Naive thymus-derived CD4-positive, alpha-beta T cell (primary cell): ENCODE measurements around the gene KLHDC2. TPM values are rescaled to one million over a fixed set of nuclear protein-coding genes. Genes with fewer than 3 reads are reported as not detected.

ENCODE experiments used
- ATAC-seq: fragments of 150-1000 bp; cut with Tn5 transposase; 2 replicates; pipeline ENCODE4 v1.10.0; 2021; ENCODE audit warnings: mild to moderate bottlenecking, moderate library complexity
- CTCF ChIA-PET: fragments of 350-600 bp; sonication (Branson Sonifier 250); formaldehyde crosslinking; loops from one replicate; lab custom pipeline; 2021; ENCODE audit warnings: antibody characterized with exemption; lab: Charles Lee
- POLR2A ChIA-PET: fragments of 350-600 bp; sonication (Branson Sonifier 250); formaldehyde crosslinking; loops from one replicate; lab custom pipeline; 2021; ENCODE audit warnings: antibody characterized with exemption, inconsistent platforms; lab: Charles Lee
- DNase-seq, 9 donors: peaks; one replicate each; pipeline versions ENCODE4 v3.0.0 to v3.0.0-alpha.2; 2020 to 2022; ENCODE audit warnings: mixed read lengths in 1 of 9
- H3K27ac ChIP-seq: one replicate; pipeline ENCODE4 v1.7.0; 2013; ENCODE audit warnings: mild to moderate bottlenecking, low read depth, low read length, moderate library complexity
- H3K27me3 ChIP-seq, 2 donors: one replicate each; pipeline ENCODE4 v1.7.0; 2013; ENCODE audit warnings: low read length in 2 of 2, mild to moderate bottlenecking in 2 of 2, moderate library complexity in 2 of 2; ENCODE audit not compliant: control insufficient read depth in 2 of 2, insufficient read depth in 2 of 2
- H3K36me3 ChIP-seq, 3 experiments: 1 replicate in 2 of 3; 2 replicates in 1 of 3; pipeline ENCODE4 v1.7.0; 2013; ENCODE audit warnings: low read length in 3 of 3, mild to moderate bottlenecking in 3 of 3, moderate library complexity in 1 of 3; ENCODE audit not compliant: insufficient read depth in 3 of 3, control insufficient read depth in 2 of 3
- H3K4me1 ChIP-seq, 2 donors: one replicate each; pipeline ENCODE4 v1.7.0; 2013; ENCODE audit warnings: low read length in 2 of 2, mild to moderate bottlenecking in 2 of 2, moderate library complexity in 1 of 2; ENCODE audit not compliant: control insufficient read depth in 2 of 2, insufficient read depth in 2 of 2
- H3K4me3 ChIP-seq: 2 replicates; pipeline ENCODE4 v1.7.0; 2013; ENCODE audit warnings: mild to moderate bottlenecking, low read length
- H3K9me3 ChIP-seq, 3 experiments: 1 replicate in 2 of 3; 2 replicates in 1 of 3; pipeline ENCODE4 v1.7.0; 2013; ENCODE audit warnings: low read length in 3 of 3; ENCODE audit not compliant: control insufficient read depth in 2 of 3
- H3K27ac Mint-ChIP-seq, 9 donors: one replicate each; pipeline ENCODE4 v1.8.0; 2020 to 2022; ENCODE audit warnings: mixed read lengths in 9 of 9, mild to moderate bottlenecking in 8 of 9, moderate library complexity in 5 of 9, inconsistent platforms in 2 of 9
- H3K27me3 Mint-ChIP-seq, 5 donors: one replicate each; pipeline ENCODE4 v1.8.0; 2021 to 2022; ENCODE audit warnings: mixed read lengths in 5 of 5, mild to moderate bottlenecking in 1 of 5
- H3K36me3 Mint-ChIP-seq, 5 donors: one replicate each; pipeline ENCODE4 v1.8.0; 2020 to 2022; ENCODE audit warnings: mixed read lengths in 5 of 5, mild to moderate bottlenecking in 3 of 5, inconsistent platforms in 1 of 5
- H3K4me1 Mint-ChIP-seq, 7 donors: one replicate each; pipeline ENCODE4 v1.8.0; 2020 to 2022; ENCODE audit warnings: mixed read lengths in 7 of 7, mild to moderate bottlenecking in 3 of 7, inconsistent platforms in 1 of 7
- H3K4me3 Mint-ChIP-seq, 10 donors: one replicate each; pipeline ENCODE4 v1.8.0; 2020 to 2022; ENCODE audit warnings: mild to moderate bottlenecking in 10 of 10, mixed read lengths in 10 of 10, moderate library complexity in 6 of 10, inconsistent platforms in 2 of 10
- H3K9me3 Mint-ChIP-seq, 11 donors: one replicate each; pipeline ENCODE4 v1.8.0; 2020 to 2022; ENCODE audit warnings: mixed read lengths in 11 of 11, mild to moderate bottlenecking in 4 of 11, inconsistent platforms in 1 of 11, moderate library complexity in 1 of 11
- intact Hi-C, 2 donors: fragments of 100-400 bp; cut with micrococcal nuclease; formaldehyde crosslinking; loops; one replicate each; pipeline ENCODE4 v1.15.1; 2023
- polyA plus RNA-seq, 2 donors: library from polyadenylated mRNA; unstranded; fragments of 300-500 nt; fragmentation: Illumina TruSeq; gene quantifications; one replicate each; pipeline ENCODE4 v1.2.3, GENCODE V29; 2021
- total RNA-seq, 6 experiments: library from RNA in 5 of 6; stranded (reverse) in 5 of 6; gene quantifications; 1 replicate in 5 of 6; 2 replicates in 1 of 6; pipeline ENCODE4 v1.2.3 and lab custom pipeline; 2021 to 2026

The KLHDC2 gene
- total and polyA plus RNA-seq, 7 experiments from 2014 or later: 33.2 to 105 (median 89.3) TPM

- peak in 3 of 9 donors; percentile 7 to 13 (median 8) for DNase-seq
Observed at GRCh38 chr14:49766839-49767238, 1.1 kb upstream of the KLHDC2 start.

DNA sequence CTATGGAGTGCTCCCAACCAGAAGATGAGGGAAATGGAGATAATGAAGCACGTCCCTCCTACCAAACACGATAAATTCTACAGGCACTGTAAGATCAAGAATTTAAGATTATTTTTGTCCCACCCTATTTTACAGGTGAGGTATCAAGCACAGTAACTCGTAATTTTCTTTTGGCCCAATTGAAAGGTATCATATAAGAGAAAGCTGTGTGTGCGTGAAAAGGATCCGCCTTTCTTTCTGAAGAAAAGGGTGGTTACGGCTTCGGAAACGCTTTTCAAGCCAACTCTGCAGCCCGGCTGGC, 733 bp upstream of the KLHDC2 start:
- Histone ChIP-seq H3K27ac (peak overlapping the region; percentile 96), H3K4me1 (peaks cover 26 to 27% of the 10 kb centered on the region in 2 donors), H3K9me3 (no peaks in the 10 kb centered on the region), H3K27me3 (no peaks in the 10 kb centered on the region), H3K36me3 (peaks cover 0 to 3% (median 0%) of the 10 kb centered on the region in 3 experiments), H3K4me3 (peak overlapping the region; percentile 62)
- Mint-ChIP-seq H3K4me1 (peaks cover 20 to 46% (median 40%) of the 10 kb centered on the region in 7 donors), H3K4me3 (peak overlapping the region; percentile 94 to 99 (median 96)), H3K36me3 (peaks cover 0 to 5% (median 3%) of the 10 kb centered on the region in 5 donors), H3K27me3 (peaks cover 0 to 2% (median 0%) of the 10 kb centered on the region in 5 donors), H3K27ac (peak overlapping the region; percentile 97 to 100 (median 99)), H3K9me3 (peaks cover 0 to 6% (median 0%) of the 10 kb centered on the region in 11 donors)
- no peak for DNase-seq
- ChIA-PET POLR2A (interaction anchor here (0.6 to 6.7 kb wide), 32 partner anchors 15 to 765 kb away, joined by 3 to 92 read pairs (median 5); partner anchors contain the start of genes DMAC2L, DNAAF2, KLHDC1 and L2HGDH), CTCF (interaction anchor here (0.5 to 2.4 kb wide), 5 partner anchors 19 to 296 kb away, joined by 3 to 15 read pairs (median 4); partner anchors contain the start of genes DNAAF2, MGAT2 and RPL36AL)
- intact Hi-C loops: loop anchor here (1.0 to 10.0 kb wide), 13 partner anchors 74 to 545 kb away; partner anchors contain the start of genes DMAC2L (in 2 of the 2), KLHDC1 (in 2 of the 2), L2HGDH (in 2 of the 2) and MGAT2 (in 2 of the 2)
- ATAC-seq: no peak

More at GRCh38 chr14:49766839-49767238, 1.1 kb upstream of the KLHDC2 start:
- H3K27ac Mint-ChIP-seq: peak overlapping the region; percentile 97 to 100 (median 99)
- peaks cover 20 to 46% (median 40%) of the 10 kb centered on the region in 7 donors for H3K4me1 Mint-ChIP-seq
- peak overlapping the region; percentile 96 for H3K27ac ChIP-seq
- H3K4me3 ChIP-seq: peak overlapping the region; percentile 62
- H3K9me3 Mint-ChIP-seq: peaks cover 0 to 6% (median 0%) of the 10 kb centered on the region in 11 donors
- no peaks in the 10 kb centered on the region for H3K27me3 ChIP-seq
- H3K36me3 ChIP-seq: peaks cover 0 to 3% (median 0%) of the 10 kb centered on the region in 3 experiments
- peaks cover 0 to 5% (median 3%) of the 10 kb centered on the region in 5 donors for H3K36me3 Mint-ChIP-seq
- POLR2A ChIA-PET: interaction anchor here (0.6 to 6.7 kb wide), 27 partner anchors 15 to 545 kb away, joined by 3 to 92 read pairs (median 5); partner anchors contain the start of genes DMAC2L, DNAAF2, KLHDC1 and L2HGDH
- H3K4me3 Mint-ChIP-seq: peak overlapping the region; percentile 94 to 99 (median 96)
- H3K4me1 ChIP-seq: peaks cover 26 to 27% of the 10 kb centered on the region in 2 donors
- ATAC-seq: no peak
- no peaks in the 10 kb centered on the region for H3K9me3 ChIP-seq
- intact Hi-C loops: loop anchor here (1.0 to 10.0 kb wide), 13 partner anchors 74 to 545 kb away; partner anchors contain the start of genes DMAC2L (in 2 of the 2), KLHDC1 (in 2 of the 2), L2HGDH (in 2 of the 2) and MGAT2 (in 2 of the 2)
- peaks cover 0 to 2% (median 0%) of the 10 kb centered on the region in 5 donors for H3K27me3 Mint-ChIP-seq
- CTCF ChIA-PET: interaction anchor here (0.6 to 2.4 kb wide), 4 partner anchors 19 to 759 kb away, joined by 3 to 15 read pairs (median 4); partner anchors contain the start of genes MGAT2 and RPL36AL

- H3K9me3 Mint-ChIP-seq: peaks cover 0 to 6% (median 0%) of the 10 kb centered on the region in 11 donors
- DNase-seq (peak; percentile 42 to 87 (median 68)), ATAC-seq (peak; percentile 58)
- CTCF ChIA-PET: interaction anchor here (0.8 to 2.4 kb wide), 7 partner anchors 12 to 148 kb away, joined by 3 to 15 read pairs (median 5); partner anchors contain the start of genes DNAAF2, MGAT2 and RPL36AL
- H3K4me1 Mint-ChIP-seq: peaks cover 20 to 46% (median 40%) of the 10 kb centered on the region in 7 donors
- no peaks in the 10 kb centered on the region for H3K27me3 ChIP-seq
- H3K36me3 ChIP-seq: peaks cover 0 to 3% (median 0%) of the 10 kb centered on the region in 3 experiments
- peak overlapping the region; percentile 96 for H3K27ac ChIP-seq
- H3K4me3 ChIP-seq: peak overlapping the region; percentile 62
- H3K9me3 ChIP-seq: no peaks in the 10 kb centered on the region
- POLR2A ChIA-PET: interaction anchor here (0.6 to 6.7 kb wide), 37 partner anchors 9 to 1018 kb away, joined by 3 to 92 read pairs (median 5); partner anchors contain the start of genes DMAC2L, DNAAF2, KLHDC1 and L2HGDH
- peak overlapping the region; percentile 98 to 100 (median 99) for H3K27ac Mint-ChIP-seq
- intact Hi-C loops: loop anchor here (1.0 to 10.0 kb wide), 11 partner anchors 94 to 764 kb away; partner anchors contain the start of genes RPS29 (in 2 of the 2), ARF6 (in 1 of the 2), DMAC2L (in 1 of the 2) and L2HGDH (in 1 of the 2)
- peaks cover 26 to 27% of the 10 kb centered on the region in 2 donors for H3K4me1 ChIP-seq
- peaks cover 0 to 5% (median 0%) of the 10 kb centered on the region in 5 donors for H3K36me3 Mint-ChIP-seq
- peaks cover 0 to 2% (median 0%) of the 10 kb centered on the region in 5 donors for H3K27me3 Mint-ChIP-seq
- peak overlapping the region; percentile 93 to 99 (median 98) for H3K4me3 Mint-ChIP-seq
Observed at GRCh38 chr14:49768301-49769121, 558 bp downstream of the KLHDC2 start.

DNA sequence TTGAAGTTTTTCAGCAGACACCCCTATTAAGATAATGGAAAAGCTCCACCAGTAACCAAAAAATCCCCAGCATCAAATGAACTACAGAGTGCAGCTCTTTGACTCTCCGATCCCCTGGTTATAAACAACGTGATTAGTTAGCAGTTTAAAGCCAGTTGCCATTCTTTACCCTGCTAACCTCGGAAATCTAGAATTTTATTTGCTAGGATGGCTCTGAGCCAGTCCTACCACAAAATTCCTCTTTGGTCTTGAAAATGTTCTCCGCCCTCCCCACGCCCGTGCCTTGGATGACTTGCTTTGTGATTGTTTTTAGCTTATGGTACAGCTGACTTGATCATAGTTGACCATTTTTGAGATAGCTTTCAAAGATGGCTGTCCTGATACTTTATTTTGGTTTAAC, 1.2 kb downstream of the KLHDC2 start:
- no peaks in the 10 kb centered on the region for H3K9me3 ChIP-seq
- peaks cover 0 to 6% (median 0%) of the 10 kb centered on the region in 11 donors for H3K9me3 Mint-ChIP-seq
- H3K4me1 Mint-ChIP-seq: peaks cover 20 to 49% (median 39%) of the 10 kb centered on the region in 7 donors
- DNase-seq: no peak
- peak overlapping the region; percentile 93 to 99 (median 98) for H3K4me3 Mint-ChIP-seq
- peak overlapping the region; percentile 98 to 100 (median 99) for H3K27ac Mint-ChIP-seq
- H3K27ac ChIP-seq: peak overlapping the region; percentile 96
- ATAC-seq: no peak
- CTCF ChIA-PET: interaction anchor here (1.0 to 2.4 kb wide), 3 partner anchors 83 to 135 kb away, joined by 3 to 15 read pairs (median 4); partner anchors contain the start of gene DNAAF2
- H3K36me3 Mint-ChIP-seq: peaks cover 0 to 6% (median 0%) of the 10 kb centered on the region in 5 donors
- H3K27me3 Mint-ChIP-seq: peaks cover 0 to 2% (median 0%) of the 10 kb centered on the region in 5 donors
- POLR2A ChIA-PET: interaction anchor here (0.6 to 6.7 kb wide), 20 partner anchors 8 to 462 kb away, joined by 3 to 92 read pairs (median 7); partner anchors contain the start of genes DNAAF2, KLHDC1, MGAT2 and NEMF
- peaks cover 0 to 9% (median 4%) of the 10 kb centered on the region in 3 experiments for H3K36me3 ChIP-seq
- H3K4me1 ChIP-seq: peaks cover 26 to 27% of the 10 kb centered on the region in 2 donors
- intact Hi-C loops: loop anchor here (2.0 to 10.0 kb wide), 8 partner anchors 124 to 764 kb away; partner anchors contain the start of genes ARF6 (in 1 of the 2), DMAC2L (in 1 of the 2), L2HGDH (in 1 of the 2) and MAP4K5 (in 1 of the 2)
- H3K4me3 ChIP-seq: peak overlapping the region; percentile 62
- H3K27me3 ChIP-seq: no peaks in the 10 kb centered on the region

- DNase-seq: no peak
- Histone ChIP-seq H3K4me3 (peak overlapping the region; percentile 62), H3K9me3 (no peaks in the 10 kb centered on the region), H3K4me1 (peaks cover 26 to 27% of the 10 kb centered on the region in 2 donors), H3K36me3 (peaks cover 0 to 14% (median 5%) of the 10 kb centered on the region in 3 experiments), H3K27ac (peak overlapping the region; percentile 96), H3K27me3 (no peaks in the 10 kb centered on the region)
- peaks cover 0 to 6% (median 0%) of the 10 kb centered on the region in 11 donors for H3K9me3 Mint-ChIP-seq
- no peak for ATAC-seq
- H3K4me3 Mint-ChIP-seq: peak overlapping the region; percentile 93 to 99 (median 98)
- intact Hi-C loops: loop anchor here (2.0 to 10.0 kb wide), 8 partner anchors 123 to 763 kb away; partner anchors contain the start of genes ARF6 (in 1 of the 2), DMAC2L (in 1 of the 2), L2HGDH (in 1 of the 2) and MAP4K5 (in 1 of the 2)
- ChIA-PET CTCF (interaction anchor here (1.0 to 1.1 kb wide), 3 partner anchors 74 to 135 kb away, joined by 3 to 4 read pairs (median 3); partner anchors contain the start of gene DNAAF2), POLR2A (interaction anchor here (0.6 to 6.7 kb wide), 15 partner anchors 8 to 387 kb away, joined by 3 to 92 read pairs (median 11); partner anchors contain the start of genes DNAAF2, KLHDC1, MGAT2 and POLE2)
- peaks cover 20 to 55% (median 42%) of the 10 kb centered on the region in 7 donors for H3K4me1 Mint-ChIP-seq
- H3K36me3 Mint-ChIP-seq: peaks cover 0 to 9% (median 4%) of the 10 kb centered on the region in 5 donors
- peaks cover 0 to 2% (median 0%) of the 10 kb centered on the region in 5 donors for H3K27me3 Mint-ChIP-seq
- peak overlapping the region; percentile 98 to 100 (median 99) for H3K27ac Mint-ChIP-seq
Observed at GRCh38 chr14:49769581-49770211, 1.7 kb downstream of the KLHDC2 start.
